Measurements from ENCODE around the gene NR4A2. TPM values are rescaled to one million over a fixed set of nuclear protein-coding genes. Genes with fewer than 3 reads are reported as not detected.

NR4A2 gene
- polyA plus RNA-seq, 1 donor (not counting 4 experiments of a cell fraction or from before 2014, with no cell fraction given) = 4.5 TPM

- no peaks in the 10 kb centered on the region for H3K9me1 ChIP-seq (ENCODE audit: control insufficient read depth, extremely low read depth, insufficient read depth, low read length)
- DNase-seq (ENCODE audit: low read depth, low spot score) (no peak), FAIRE-seq (no peak)
- H3K9ac ChIP-seq (ENCODE audit: control insufficient read depth, extremely low read depth, insufficient read depth, low read length) = no peak overlapping the region
- no peak overlapping the region for H3K4me2 ChIP-seq (ENCODE audit: control insufficient read depth, extremely low read depth, insufficient read depth, low read depth, low read length)
- no peak overlapping the region for H2AFZ ChIP-seq (ENCODE audit: control insufficient read depth, low read length)
- no peak overlapping the region for H3K27ac ChIP-seq (ENCODE audit: control insufficient read depth, insufficient read depth, low read length)
- no peaks in the 10 kb centered on the region for H4K20me1 ChIP-seq (ENCODE audit: control insufficient read depth, extremely low read depth, insufficient read depth, low read length)
- TF ChIP-seq EZH2 (IDR thresholded peaks at IDR 0.05; ENCODE audit: low read length) (no peak), CTCF (optimal IDR thresholded peaks at IDR 0.05 in 1 of 3, IDR thresholded peaks at IDR 0.05 in 1 of 3, conservative IDR thresholded peaks at IDR 0.05 in 1 of 3; ENCODE audit: extremely low read depth in 1 of 3, insufficient read depth in 2 of 3, low read length in 3 of 3) (no peak)
- no peaks in the 10 kb centered on the region for H3K36me3 ChIP-seq (ENCODE audit: control insufficient read depth in 2 of 2, extremely low read depth in 1 of 2, insufficient read depth in 2 of 2, low read length in 2 of 2)
- dilution Hi-C loops (cut with MboI; ENCODE audit: extremely low pct_ligation_motif_present, low sequenced_read_pairs) = no loop called here
- no peak overlapping the region for H3K4me3 ChIP-seq (ENCODE audit: control insufficient read depth in 2 of 3, extremely low read depth in 1 of 3, insufficient read depth in 2 of 3, low read depth in 1 of 3, low read length in 3 of 3)
- H3K79me2 ChIP-seq (ENCODE audit: control insufficient read depth, insufficient read depth, low read length) = no peaks in the 10 kb centered on the region
- no peaks in the 10 kb centered on the region for H3K27me3 ChIP-seq (ENCODE audit: control insufficient read depth, extremely low read depth, insufficient read depth, low read length)
- H3K4me1 ChIP-seq (ENCODE audit: control insufficient read depth, extremely low read depth, insufficient read depth, low read length) = no peaks in the 10 kb centered on the region
- no peaks in the 10 kb centered on the region for H3K9me3 ChIP-seq (ENCODE audit: control insufficient read depth, low read depth, low read length)
Measured at GRCh38 chr2:156279446-156280150, 52.9 kb downstream of the NR4A2 start.

Other genes starting within 250 kb of the NR4A2 start
- gene GPD2, start 103.7 kb upstream of the NR4A2 start, polyA plus RNA-seq = 16.3 to 27.6 TPM (median 18.3 TPM) in 3 replicates

Data from keratinocyte (primary cell).